HG03575 (cell line): ENCODE measurements around the gene RASA3.
"Not testable (repeated sequence)": the region's sequence is repeated elsewhere in the genome, so short reads cannot be mapped to it uniquely, and the experiment has no call there.

ENCODE experiments used
- ATAC-seq: cut with Tn5 transposase; IDR thresholded peaks from one replicate; pipeline ENCODE4 v1.9.1; 2021; ENCODE audit not compliant: unreplicated experiment, insufficient number of reproducible peaks, low FRiP score; ENCODE audit errors: extremely low read depth

Gene RASA3

GRCh38 chr13:114132419-114133121 is at the start of gene RASA3:
RASA3 (minus strand) TSS chr13:114132623; CDS start chr13:114132489, 134 bp downstream.
- ATAC-seq = no peak

- no peak for ATAC-seq
Observed at GRCh38 chr13:114179087-114179658, 46.8 kb upstream of the RASA3 start, which contains the start of gene CFAP97D2. CFAP97D2 (plus strand) TSS chr13:114179257; CDS start chr13:114179331, 74 bp downstream.

- ATAC-seq = no peak
Observed at GRCh38 chr13:114177245-114178010, 45.0 kb upstream of the RASA3 start.

- not testable (repeated sequence) for ATAC-seq
Observed at GRCh38 chr13:114176359-114176902, 44.0 kb upstream of the RASA3 start.

GRCh38 chr13:114174529-114174961 is 42.1 kb upstream of the RASA3 start:
- no peak for ATAC-seq

- no peak for ATAC-seq
Observed at GRCh38 chr13:114173745-114174144, 41.3 kb upstream of the RASA3 start.

- ATAC-seq = no peak
Observed at GRCh38 chr13:114173272-114173671, 40.8 kb upstream of the RASA3 start.

- ATAC-seq = no peak
Observed at GRCh38 chr13:114167885-114168284, 35.5 kb upstream of the RASA3 start.

- no peak for ATAC-seq
Observed at GRCh38 chr13:114167426-114167825, 35.0 kb upstream of the RASA3 start.

GRCh38 chr13:114166381-114167131 is 34.1 kb upstream of the RASA3 start:
- ATAC-seq = no peak

- ATAC-seq = no peak
Observed at GRCh38 chr13:114164681-114165429, 32.4 kb upstream of the RASA3 start.

- no peak for ATAC-seq
Observed at GRCh38 chr13:114164053-114164452, 31.6 kb upstream of the RASA3 start.

- ATAC-seq = no peak
Observed at GRCh38 chr13:114162533-114162922, 30.1 kb upstream of the RASA3 start.

GRCh38 chr13:114161644-114162532 is 29.5 kb upstream of the RASA3 start:
- no peak for ATAC-seq

- ATAC-seq = no peak
Observed at GRCh38 chr13:114161028-114161556, 28.7 kb upstream of the RASA3 start.

- not testable (repeated sequence) for ATAC-seq
Observed at GRCh38 chr13:114158869-114159666, 26.6 kb upstream of the RASA3 start.
